Erythroblast (primary cell): Measurements from ENCODE around the gene GRIN3B.

Source experiments
- GATA1 ChIP-seq: IDR thresholded peaks from 2 replicates; pipeline ENCODE4 v1.6.1; 2011; ENCODE audit warnings: low read depth, mild to moderate bottlenecking, control low read depth, low read length, moderate library complexity
- POLR2A ChIP-seq: IDR thresholded peaks from 2 replicates; pipeline ENCODE4 v1.6.1; 2011; ENCODE audit warnings: mild to moderate bottlenecking, low read length

DNA sequence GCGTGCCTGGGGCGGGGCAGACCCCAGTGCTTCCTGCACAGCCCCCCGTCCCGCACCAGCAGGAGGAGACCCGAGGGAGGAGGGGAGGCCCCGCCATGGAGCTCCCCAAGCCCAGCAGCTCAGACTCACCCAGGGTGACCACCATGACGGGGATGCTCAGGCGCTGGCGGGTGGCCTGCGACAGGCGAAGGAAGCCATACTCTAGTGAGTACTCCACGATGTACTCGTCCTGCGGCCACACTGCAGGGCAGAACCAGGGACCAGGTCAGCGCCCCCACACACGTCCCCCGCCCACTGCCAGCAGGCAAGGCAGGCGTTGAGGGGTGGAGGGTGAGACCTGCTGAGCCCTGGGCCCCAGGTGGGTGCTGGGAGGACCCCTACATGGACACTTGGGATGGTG lies 12.1 kb downstream of the GRIN3B start:
- TF ChIP-seq POLR2A (no peak), GATA1 (no peak)
